HG03342 (cell line): Measurements from ENCODE around the gene CLCN1.

Experiments used
- ATAC-seq: cut with Tn5 transposase; IDR thresholded peaks from one replicate; pipeline ENCODE4 v1.9.1; 2021; ENCODE audit warnings: mild to moderate bottlenecking, moderate library complexity; ENCODE audit not compliant: unreplicated experiment

Gene CLCN1

DNA sequence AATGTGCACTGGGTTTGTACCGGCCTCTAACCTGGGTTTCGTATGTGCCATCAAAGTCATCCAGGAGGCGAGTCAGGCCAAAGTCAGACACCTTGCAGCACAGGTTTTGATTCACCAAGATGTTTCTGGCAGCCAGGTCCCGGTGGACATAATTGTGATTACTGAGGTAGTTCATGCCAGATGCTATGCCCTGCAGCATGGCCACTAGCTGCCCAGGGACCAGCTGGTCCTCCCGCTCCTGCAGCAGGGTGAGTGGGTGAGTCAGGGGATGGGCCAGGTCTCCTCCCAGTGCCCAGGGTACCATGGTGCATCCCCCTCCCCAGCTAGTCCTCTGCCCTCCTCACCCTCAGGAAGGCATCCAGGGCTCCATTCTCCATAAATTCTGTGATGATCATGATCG is 78.9 kb downstream of the CLCN1 start:
- no peak for ATAC-seq

DNA sequence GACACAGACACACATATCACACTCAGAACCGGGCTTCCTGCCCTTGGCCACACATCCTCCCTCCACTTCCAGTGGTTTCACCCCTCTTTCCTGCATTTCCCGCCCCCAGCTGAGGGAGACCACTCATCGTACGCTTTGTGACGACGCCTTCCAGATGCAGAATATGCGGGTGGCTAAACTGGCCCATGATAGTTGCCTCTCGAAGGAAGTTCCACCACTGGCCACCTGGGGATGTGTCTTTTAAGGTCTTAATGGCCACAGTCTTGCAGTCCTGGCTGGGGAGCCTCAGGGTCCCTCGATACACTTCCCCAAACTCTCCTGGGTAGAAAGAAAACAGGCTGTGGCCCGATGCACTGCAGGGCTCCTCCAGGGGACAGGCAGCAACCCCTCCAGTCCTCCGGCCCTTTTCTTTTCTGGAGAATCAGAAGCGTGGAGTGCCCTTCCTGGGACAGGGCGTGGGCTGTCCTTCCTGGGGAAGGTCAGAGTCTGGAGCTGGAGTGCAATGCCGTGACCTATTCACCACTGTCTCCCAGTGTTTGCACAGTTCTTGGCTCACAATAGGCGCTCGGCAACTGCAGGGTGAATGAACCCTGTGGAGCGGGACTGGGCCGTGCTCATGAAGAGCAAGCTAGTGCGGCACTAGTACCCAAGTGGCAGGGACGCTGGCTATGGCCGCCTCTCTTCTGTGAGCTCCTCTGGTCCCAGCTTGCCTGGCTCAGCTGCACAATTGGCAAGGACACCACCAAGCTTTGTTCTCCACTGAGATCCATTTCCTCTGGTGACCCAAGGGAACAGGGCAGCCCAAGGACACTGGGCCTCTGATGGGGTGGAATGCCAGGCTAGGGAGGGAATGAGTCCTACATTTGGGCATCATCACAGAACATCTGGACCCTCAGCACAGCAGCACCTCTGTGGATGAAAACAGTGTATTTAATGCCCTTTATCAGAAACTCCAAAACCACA is 79.6 kb downstream of the CLCN1 start:
- ATAC-seq = peak; percentile 54

DNA sequence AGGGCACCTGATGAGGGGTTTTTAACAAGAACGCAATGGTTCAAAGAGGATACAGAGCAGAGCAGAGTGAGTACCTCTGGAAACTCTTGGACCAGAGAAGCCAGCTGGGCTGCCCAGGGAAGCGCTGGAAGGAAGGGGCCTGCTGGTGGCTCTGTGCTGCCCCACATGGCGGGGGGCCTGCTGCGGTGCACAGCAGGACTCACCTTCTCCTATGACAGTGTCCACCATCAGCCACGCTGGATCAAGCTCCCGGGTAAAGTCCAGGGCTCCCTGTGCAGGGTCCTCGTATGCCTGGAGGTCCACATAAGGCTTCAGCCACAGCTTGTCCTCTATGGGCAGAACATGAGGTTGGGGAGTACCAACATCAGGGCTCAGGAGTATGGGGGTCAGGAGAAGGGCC is 80.3 kb downstream of the CLCN1 start:
- ATAC-seq = no peak

DNA sequence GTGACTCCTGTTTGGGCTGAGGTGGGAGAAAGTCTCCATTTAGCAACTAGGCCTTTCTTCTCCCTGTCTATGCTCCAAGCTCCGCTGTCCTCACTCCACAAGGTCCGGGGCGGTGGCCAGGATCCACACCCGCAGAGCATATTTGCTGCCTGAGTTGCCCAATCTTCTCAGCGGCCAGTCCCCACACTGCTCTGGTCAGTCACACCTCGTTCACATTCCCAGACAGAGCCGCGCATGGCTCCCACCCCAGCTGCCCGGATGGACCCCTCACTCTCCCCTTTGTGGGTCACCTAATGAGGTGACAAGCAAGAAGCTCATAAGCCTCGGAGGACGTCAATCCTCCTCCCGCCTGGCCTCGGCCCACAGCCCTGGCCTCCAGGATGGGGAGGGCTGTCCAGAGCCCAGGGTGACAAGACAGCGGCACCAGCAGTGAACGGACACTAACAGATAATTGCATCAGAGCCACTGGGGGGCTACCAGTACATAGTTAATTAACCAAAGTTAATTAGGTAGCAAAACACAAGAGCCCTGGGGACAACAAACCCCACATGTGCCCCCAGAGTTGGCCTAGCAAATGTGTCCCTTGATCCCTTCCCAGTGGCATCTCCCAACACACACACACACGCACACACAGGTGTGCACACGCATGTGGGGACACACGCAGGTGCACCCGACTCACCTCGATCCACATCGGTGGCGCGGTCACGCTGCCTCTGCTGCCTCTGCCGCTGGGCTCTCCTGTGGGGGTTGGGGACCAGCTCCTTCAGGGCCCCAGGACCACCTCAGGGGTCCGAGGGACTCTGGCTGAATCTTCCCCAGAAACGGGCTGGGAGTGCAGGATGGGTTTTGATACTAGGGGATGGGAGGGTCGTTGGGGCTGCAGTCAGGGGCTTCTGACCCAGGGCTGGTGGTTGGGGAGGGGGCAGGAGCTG is 81.0 kb downstream of the CLCN1 start:
- ATAC-seq = no peak

DNA sequence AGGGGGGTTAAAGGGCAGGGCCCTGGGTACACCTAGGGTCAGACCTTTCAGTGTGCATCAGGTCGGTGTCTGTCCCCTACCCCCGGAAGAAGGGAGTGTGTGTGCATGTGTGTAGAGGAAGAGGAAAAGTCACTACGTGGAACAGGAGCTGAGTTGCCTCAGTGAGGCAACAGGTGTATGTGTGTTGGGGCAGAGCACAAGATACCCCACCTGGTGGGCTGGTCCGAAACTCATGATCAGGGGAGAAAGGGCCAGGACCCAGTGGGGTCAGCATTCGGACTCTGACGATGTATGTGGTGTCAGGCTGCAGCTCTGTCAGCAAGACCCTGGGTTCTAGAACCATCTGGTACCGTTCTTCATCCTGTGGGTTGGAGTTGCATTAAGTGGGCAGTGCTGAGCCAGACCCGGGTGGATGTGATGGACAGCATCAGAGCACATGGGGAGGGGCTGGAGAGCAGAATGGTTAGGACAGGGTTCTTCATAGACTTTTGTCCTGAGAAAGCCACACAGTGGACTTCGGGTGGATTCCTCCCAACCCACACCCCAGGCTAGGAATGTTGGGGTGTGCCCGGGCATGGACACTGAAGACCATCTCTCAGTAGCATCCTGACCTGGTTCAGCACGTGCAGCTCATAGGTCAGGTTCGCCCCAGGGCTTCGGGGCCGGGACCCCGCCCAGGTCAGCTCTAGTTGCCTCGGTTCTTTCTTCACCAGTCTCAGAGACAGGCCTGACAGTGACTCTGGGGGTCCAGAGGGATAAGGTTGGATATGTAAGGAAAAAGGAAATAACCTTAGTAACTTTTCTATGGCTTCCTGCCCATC is 82.0 kb downstream of the CLCN1 start:
- no peak for ATAC-seq

DNA sequence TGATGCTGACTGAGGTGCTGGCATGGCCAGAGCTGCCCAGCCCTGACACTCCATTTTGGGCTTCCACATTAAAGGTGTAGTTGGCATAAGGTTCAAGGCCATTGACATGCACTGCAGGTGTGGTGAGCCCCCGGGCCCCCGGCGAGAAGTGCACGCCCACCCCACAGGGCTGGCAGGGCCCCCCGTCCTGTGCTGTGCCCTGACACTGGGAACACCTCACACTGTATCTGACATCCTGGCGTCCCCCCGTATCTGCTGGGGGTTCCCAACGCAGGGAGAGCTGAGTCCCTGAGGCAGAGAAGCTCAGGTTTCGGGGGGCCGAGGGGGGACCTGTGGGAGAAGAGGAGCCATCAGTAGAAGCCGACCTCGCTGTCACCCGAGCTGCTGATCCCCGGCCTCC is 82.7 kb downstream of the CLCN1 start:
- ATAC-seq = no peak

DNA sequence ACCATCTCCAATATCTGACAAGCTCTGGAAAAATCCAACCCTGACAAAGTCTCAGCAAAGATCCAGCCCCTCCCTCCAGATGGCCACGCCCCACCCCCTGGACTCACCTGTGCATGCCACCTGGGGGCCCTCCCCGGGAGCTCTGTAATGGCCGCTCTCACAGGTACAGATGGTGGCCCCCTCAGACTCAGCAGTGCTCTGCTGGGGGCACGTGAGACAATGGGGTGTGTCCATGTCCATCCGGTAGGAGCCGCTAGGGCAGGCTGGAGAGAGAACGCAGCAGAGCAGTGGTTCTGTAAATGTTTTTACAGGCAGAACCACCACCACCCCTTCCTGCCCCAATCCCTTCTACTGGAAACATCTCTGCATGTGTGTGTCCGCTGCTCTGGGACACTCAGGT is 83.2 kb downstream of the CLCN1 start:
- no peak for ATAC-seq

DNA sequence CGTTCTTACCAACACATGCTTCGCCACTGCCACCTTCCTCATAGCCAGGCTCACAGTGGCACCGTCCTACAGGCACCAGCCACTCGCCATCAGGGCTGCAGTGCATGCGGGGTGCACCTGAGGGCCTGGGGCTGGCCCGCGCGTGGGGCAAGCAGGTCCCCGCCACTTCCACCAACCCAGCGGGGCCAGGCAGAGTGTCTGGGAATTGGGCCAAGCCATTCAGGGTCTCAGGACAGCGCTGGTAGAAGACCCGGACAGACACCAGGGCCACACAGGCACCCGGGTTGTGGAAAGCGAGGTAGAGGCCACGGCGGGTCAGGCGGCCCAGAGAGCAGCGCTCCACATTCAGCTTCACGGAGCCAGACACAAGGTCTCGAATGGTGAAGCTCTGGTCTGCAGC is 83.7 kb downstream of the CLCN1 start:
- ATAC-seq = no peak

DNA sequence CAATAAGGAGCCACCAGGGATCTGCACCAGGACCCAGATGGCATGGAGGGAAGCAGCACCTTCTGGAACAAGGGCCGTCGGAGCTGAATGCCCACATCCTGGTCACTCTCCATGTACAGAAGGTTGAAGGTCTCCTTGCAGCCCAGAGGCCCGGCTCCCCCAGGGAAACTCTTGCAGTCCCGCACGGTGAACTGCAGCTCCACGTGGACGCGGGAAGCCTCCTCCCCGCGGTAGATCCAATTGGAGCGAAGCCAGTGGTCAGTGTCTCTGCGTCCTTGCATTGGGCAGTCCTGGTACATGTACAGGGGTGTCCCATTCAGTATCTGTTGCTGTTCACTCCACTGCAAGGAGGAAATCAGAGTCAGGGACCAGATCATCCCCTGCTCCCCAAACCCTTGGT is 85.4 kb downstream of the CLCN1 start:
- ATAC-seq = no peak
